RWPE1 (cell line): ENCODE results near the gene FADS6.

Experiments
- CTCF ChIA-PET: fragments of 350-600 bp; sonication (Branson Sonifier 250); formaldehyde crosslinking; extraction: SDS; loops from one replicate; lab custom pipeline; 2021; lab: Yijun Ruan, JAX
- POLR2A ChIA-PET: fragments of 400-600 bp; formaldehyde crosslinking; extraction: SDS; loops from one replicate; lab custom pipeline; 2020; ENCODE audit warnings: antibody characterized with exemption; ENCODE audit not compliant: low non-redundant PET; lab: Yijun Ruan, JAX
- DNase-seq: peaks from one replicate; pipeline ENCODE4 v3.0.0; 2012; ENCODE audit warnings: low spot score
- H3K27ac ChIP-seq: fragments of 450-650 bp; 2 replicates; pipeline ENCODE4 v1.5.1; 2017
- CTCF ChIP-seq: fragments of 450-650 bp; conservative IDR thresholded peaks from 2 replicates; pipeline ENCODE4 v1.5.1; 2017; ENCODE audit warnings: low read depth, mild to moderate bottlenecking

FADS6 gene

GRCh38 chr17:74831444-74832146 lies 61.8 kb downstream of the FADS6 start:
- CTCF ChIA-PET, result interaction anchor here (0.8 to 1.5 kb wide), 2 partner anchors 12 to 36 kb away, joined by 3 to 6 read pairs; no protein-coding TSS in a partner anchor
- POLR2A ChIA-PET, result no interaction called here
- H3K27ac ChIP-seq, result no peak overlapping the region
- no peak for DNase-seq
- no peak for TF ChIP-seq CTCF

- CTCF ChIA-PET, result interaction anchor here (0.7 kb wide), 1 partner anchor 19 kb away, joined by 3 read pairs; no protein-coding TSS in a partner anchor
- no peak overlapping the region for H3K27ac ChIP-seq
- TF ChIP-seq CTCF, result no peak
- POLR2A ChIA-PET, result interaction anchor here (0.5 kb wide), 1 partner anchor 143 kb away, joined by 3 read pairs; no protein-coding TSS in a partner anchor
- DNase-seq, result no peak
Measured at GRCh38 chr17:74830861-74831260, 62.6 kb downstream of the FADS6 start.

GRCh38 chr17:74827800-74828199 lies 65.6 kb downstream of the FADS6 start:
- CTCF ChIA-PET, result interaction anchor here (0.9 kb wide), 1 partner anchor 10 kb away, joined by 4 read pairs; no protein-coding TSS in a partner anchor
- TF ChIP-seq CTCF, result no peak
- no peak overlapping the region for H3K27ac ChIP-seq
- POLR2A ChIA-PET, result interaction anchor here (0.7 kb wide), 1 partner anchor 199 kb away, joined by 6 read pairs; no protein-coding TSS in a partner anchor
- no peak for DNase-seq
